Suprapubic skin (tissue), 4 donors: ENCODE data around the gene PPP2R2D. TPM values are rescaled to one million over a fixed set of nuclear protein-coding genes. Genes with fewer than 3 reads are reported as not detected.

Source experiments
- DNase-seq, 2 donors: peaks; one replicate each; pipeline ENCODE4 v3.0.0-alpha.2; 2019; ENCODE audit warnings: low spot score in 2 of 2
- H3K27ac ChIP-seq: fragments of 200-600 bp; sonication (generic); one replicate; pipeline ENCODE4 v1.5.1; 2019
- H3K27me3 ChIP-seq: fragments of 200-600 bp; sonication (generic); one replicate; pipeline ENCODE4 v1.5.1; 2019
- H3K36me3 ChIP-seq: fragments of 200-600 bp; sonication (generic); one replicate; pipeline ENCODE4 v1.5.1; 2019
- H3K4me1 ChIP-seq: fragments of 200-600 bp; sonication (generic); one replicate; pipeline ENCODE4 v1.5.1; 2019
- H3K4me3 ChIP-seq: fragments of 200-600 bp; sonication (generic); one replicate; pipeline ENCODE4 v1.5.1; 2019; ENCODE audit warnings: mild to moderate bottlenecking
- H3K9me3 ChIP-seq: fragments of 200-600 bp; sonication (generic); one replicate; pipeline ENCODE4 v1.5.1; 2019
- CTCF ChIP-seq, 2 donors: fragments of 200-600 bp in 1 of 2; fragments of 450-650 bp in 1 of 2; sonication (generic) in 1 of 2; IDR thresholded peaks; one replicate each; pipeline ENCODE4 v1.5.1; 2016 to 2019; ENCODE audit warnings: antibody characterized with exemption in 2 of 2, mild to moderate bottlenecking in 1 of 2, moderate library complexity in 1 of 2
- EP300 ChIP-seq: sonication (generic); formaldehyde crosslinking; IDR thresholded peaks from one replicate; pipeline ENCODE4 v1.6.1; 2017; ENCODE audit warnings: antibody characterized with exemption
- POLR2A ChIP-seq, 2 donors: fragments of 450-650 bp; IDR thresholded peaks; one replicate each; pipeline ENCODE4 v1.6.1; 2017; ENCODE audit warnings: antibody characterized with exemption in 2 of 2, mild to moderate bottlenecking in 2 of 2, moderate library complexity in 2 of 2
- POLR2AphosphoS5 ChIP-seq, 3 donors: sonication (generic); formaldehyde crosslinking; IDR thresholded peaks; one replicate each; pipeline ENCODE4 v1.6.1; 2017; ENCODE audit warnings: antibody characterized with exemption in 3 of 3
- WGBS: methylation state at CpG from one replicate; pipeline ENCODE4 v1.1.5; 2018; 5-methylcytosine and 5-hydroxymethylcytosine counted together
- total RNA-seq, 4 donors: library from RNA; depleted of rRNA; stranded (reverse); fragments of >200 nt; gene quantifications; one replicate each; pipeline ENCODE4 v1.1.0, GENCODE V29; 2016

The PPP2R2D gene
- total RNA-seq, 4 donors from 2014 or later: 22.6 to 67.2 (median 30.1) TPM

- H3K4me1 ChIP-seq: peaks cover 6% of the 10 kb centered on the region
- no peak for DNase-seq
- peak overlapping the region; percentile 8 for H3K4me3 ChIP-seq
- 63% methylated on average over 31 of the region's 32 CpGs for WGBS
- H3K9me3 ChIP-seq: no peaks in the 10 kb centered on the region
- no peak overlapping the region for H3K27ac ChIP-seq
- peaks cover 40% of the 10 kb centered on the region for H3K36me3 ChIP-seq
- no peak for TF ChIP-seq POLR2AphosphoS5 (IDR thresholded peaks at IDR 0.05)
- no peak for TF ChIP-seq POLR2A (IDR thresholded peaks at IDR 0.05)
- no peak for TF ChIP-seq EP300
- TF ChIP-seq CTCF (IDR thresholded peaks at IDR 0.05): no peak
- H3K27me3 ChIP-seq: no peaks in the 10 kb centered on the region
These were observed 61.2 kb downstream of the PPP2R2D start for GRCh38 chr10:131961777-131962662.

GRCh38 chr10:131963350-131963749, 62.5 kb downstream of the PPP2R2D start:
- 93% methylated on average over 20 of the region's 20 CpGs for WGBS
- no peak overlapping the region for H3K27ac ChIP-seq
- H3K4me3 ChIP-seq: no peak overlapping the region
- peaks cover 27% of the 10 kb centered on the region for H3K36me3 ChIP-seq
- peaks cover 6% of the 10 kb centered on the region for H3K4me1 ChIP-seq
- peak in 1 of 2 donors; percentile 31 for DNase-seq
- TF ChIP-seq POLR2AphosphoS5 (IDR thresholded peaks at IDR 0.05) (no peak), POLR2A (IDR thresholded peaks at IDR 0.05) (no peak), CTCF (IDR thresholded peaks at IDR 0.05) (no peak), EP300 (no peak)
- H3K27me3 ChIP-seq: no peaks in the 10 kb centered on the region
- H3K9me3 ChIP-seq: no peaks in the 10 kb centered on the region

- Histone ChIP-seq H3K9me3 (no peaks in the 10 kb centered on the region), H3K4me1 (peaks cover 6% of the 10 kb centered on the region), H3K36me3 (peaks cover 27% of the 10 kb centered on the region), H3K27ac (no peak overlapping the region), H3K4me3 (no peak overlapping the region), H3K27me3 (no peaks in the 10 kb centered on the region)
- WGBS: 90% methylated on average over 9 of the region's 9 CpGs
- no peak for DNase-seq
- TF ChIP-seq POLR2A (IDR thresholded peaks at IDR 0.05) (no peak), EP300 (no peak), POLR2AphosphoS5 (IDR thresholded peaks at IDR 0.05) (no peak), CTCF (IDR thresholded peaks at IDR 0.05) (no peak)
These were observed 63.0 kb downstream of the PPP2R2D start for GRCh38 chr10:131963811-131964210.

GRCh38 chr10:131964298-131964697, 63.5 kb downstream of the PPP2R2D start:
- no peak for TF ChIP-seq POLR2AphosphoS5 (IDR thresholded peaks at IDR 0.05)
- TF ChIP-seq POLR2A (IDR thresholded peaks at IDR 0.05): no peak
- TF ChIP-seq CTCF (IDR thresholded peaks at IDR 0.05): no peak
- TF ChIP-seq EP300: no peak
- no peak for DNase-seq
- Histone ChIP-seq H3K27me3 (no peaks in the 10 kb centered on the region), H3K4me1 (peaks cover 6% of the 10 kb centered on the region), H3K27ac (no peak overlapping the region), H3K9me3 (no peaks in the 10 kb centered on the region), H3K36me3 (peaks cover 32% of the 10 kb centered on the region), H3K4me3 (no peak overlapping the region)
- WGBS: 86% methylated on average over 9 of the region's 9 CpGs

- 96% methylated on average over 13 of the region's 13 CpGs for WGBS
- DNase-seq: no peak
- Histone ChIP-seq H3K9me3 (no peaks in the 10 kb centered on the region), H3K27me3 (no peaks in the 10 kb centered on the region), H3K36me3 (peaks cover 53% of the 10 kb centered on the region), H3K4me3 (no peak overlapping the region), H3K27ac (no peak overlapping the region), H3K4me1 (peaks cover 5% of the 10 kb centered on the region)
- TF ChIP-seq POLR2AphosphoS5 (IDR thresholded peaks at IDR 0.05) (no peak), POLR2A (IDR thresholded peaks at IDR 0.05) (no peak), EP300 (no peak), CTCF (IDR thresholded peaks at IDR 0.05) (no peak)
These were observed 68.1 kb downstream of the PPP2R2D start for GRCh38 chr10:131968949-131969348.
